ENCODE measurements around the gene GPD1. TPM values are rescaled to one million over a fixed set of nuclear protein-coding genes. Genes with fewer than 3 reads are reported as not detected.

The GPD1 gene
- total RNA-seq, 2 donors from 2014 or later, result 0.93 to 1.1 TPM

DNA sequence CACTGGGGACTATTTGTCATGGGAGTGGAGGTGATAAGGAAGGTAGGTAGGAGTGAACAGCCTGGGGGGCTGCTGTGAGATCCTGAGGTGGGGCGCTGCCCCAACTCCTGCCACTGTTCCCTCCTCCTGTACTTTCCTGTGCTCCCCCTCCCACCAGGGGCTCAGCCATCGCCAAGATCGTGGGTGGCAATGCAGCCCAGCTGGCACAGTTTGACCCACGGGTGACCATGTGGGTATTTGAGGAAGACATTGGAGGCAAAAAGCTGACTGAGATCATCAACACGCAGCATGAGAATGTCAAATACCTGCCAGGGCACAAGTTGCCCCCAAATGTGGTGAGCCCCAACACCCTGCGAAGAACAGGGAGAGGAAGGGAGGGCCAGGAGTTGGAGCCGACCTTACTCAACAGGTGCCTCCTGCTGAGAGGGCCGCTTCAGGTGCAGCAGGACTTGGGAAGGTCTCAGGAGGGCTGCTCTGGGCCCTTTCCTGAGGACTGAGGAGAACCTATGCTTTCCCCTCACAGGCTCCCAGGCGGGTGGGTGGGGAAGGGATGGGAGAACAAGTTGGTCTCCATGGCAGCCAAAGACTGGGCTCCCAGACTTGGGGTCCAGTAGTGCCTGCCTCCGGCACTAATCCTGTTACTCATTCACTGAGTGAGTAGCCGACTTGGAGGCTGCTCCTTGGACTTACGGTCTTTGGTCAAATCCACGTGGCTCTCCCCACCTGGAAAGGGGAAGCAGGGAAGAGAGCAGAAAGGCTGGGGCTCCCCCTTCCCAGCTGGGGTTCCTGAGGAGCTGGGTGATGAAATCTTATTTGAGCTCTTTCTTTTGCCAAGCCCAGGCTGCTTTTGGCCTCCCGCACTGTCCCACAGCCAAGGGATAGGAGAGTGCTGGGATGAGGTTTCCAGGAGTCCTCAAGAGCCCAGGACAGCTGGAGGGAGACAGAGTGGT is 884 bp downstream of the GPD1 start:
- H3K36me3 Mint-ChIP-seq (ENCODE audit: low read depth), result peaks cover 20% of the 10 kb centered on the region
- 89 to 92% methylated on average over 2 to 14 of the region's 14 CpGs for WGBS, 2 experiments (ENCODE audit: insufficient coverage in 1 of 2, insufficient read length in 1 of 2)
- Histone ChIP-seq H3K9ac (ENCODE audit: extremely low read depth, low read length, poor library complexity, severe bottlenecking) (no peak overlapping the region), H3K27me3 (ENCODE audit: control insufficient read depth, insufficient read depth, low read length, poor library complexity, severe bottlenecking) (no peaks in the 10 kb centered on the region), H3K27ac (ENCODE audit: low read depth, low read length) (no peak overlapping the region), H3K9me3 (ENCODE audit: control insufficient read depth, low read length) (no peaks in the 10 kb centered on the region), H3K36me3 (ENCODE audit: control insufficient read depth, insufficient read depth, low read length) (peaks cover 17% of the 10 kb centered on the region), H3K4me3 (ENCODE audit: low read length) (no peak overlapping the region), H3K4me1 (ENCODE audit: control insufficient read depth, insufficient read depth, low read length) (peaks cover 3% of the 10 kb centered on the region)
- H3K9me3 Mint-ChIP-seq, result no peaks in the 10 kb centered on the region
- no peak overlapping the region for H3K27ac Mint-ChIP-seq
- H3K4me3 Mint-ChIP-seq, result no peak overlapping the region
- TF ChIP-seq, protein P1, sequence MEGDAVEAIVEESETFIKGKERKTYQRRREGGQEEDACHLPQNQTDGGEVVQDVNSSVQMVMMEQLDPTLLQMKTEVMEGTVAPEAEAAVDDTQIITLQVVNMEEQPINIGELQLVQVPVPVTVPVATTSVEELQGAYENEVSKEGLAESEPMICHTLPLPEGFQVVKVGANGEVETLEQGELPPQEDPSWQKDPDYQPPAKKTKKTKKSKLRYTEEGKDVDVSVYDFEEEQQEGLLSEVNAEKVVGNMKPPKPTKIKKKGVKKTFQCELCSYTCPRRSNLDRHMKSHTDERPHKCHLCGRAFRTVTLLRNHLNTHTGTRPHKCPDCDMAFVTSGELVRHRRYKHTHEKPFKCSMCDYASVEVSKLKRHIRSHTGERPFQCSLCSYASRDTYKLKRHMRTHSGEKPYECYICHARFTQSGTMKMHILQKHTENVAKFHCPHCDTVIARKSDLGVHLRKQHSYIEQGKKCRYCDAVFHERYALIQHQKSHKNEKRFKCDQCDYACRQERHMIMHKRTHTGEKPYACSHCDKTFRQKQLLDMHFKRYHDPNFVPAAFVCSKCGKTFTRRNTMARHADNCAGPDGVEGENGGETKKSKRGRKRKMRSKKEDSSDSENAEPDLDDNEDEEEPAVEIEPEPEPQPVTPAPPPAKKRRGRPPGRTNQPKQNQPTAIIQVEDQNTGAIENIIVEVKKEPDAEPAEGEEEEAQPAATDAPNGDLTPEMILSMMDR (conservative IDR thresholded peaks at IDR 0.05), result no peak
- no peak for DNase-seq
- H3K4me1 Mint-ChIP-seq, result peaks cover 17% of the 10 kb centered on the region
- peaks cover 5% of the 10 kb centered on the region for H3K27me3 Mint-ChIP-seq (ENCODE audit: insufficient read depth)

GRCh38 chr12:50105913-50106450 is 2.2 kb downstream of the GPD1 start:
- peaks cover 15% of the 10 kb centered on the region for H3K4me1 ChIP-seq (ENCODE audit: control insufficient read depth, insufficient read depth, low read length)
- Mint-ChIP-seq H3K27me3 (ENCODE audit: insufficient read depth) (peaks cover 5% of the 10 kb centered on the region), H3K27ac (no peak overlapping the region), H3K4me1 (peaks cover 26% of the 10 kb centered on the region), H3K9me3 (no peaks in the 10 kb centered on the region), H3K4me3 (no peak overlapping the region), H3K36me3 (ENCODE audit: low read depth) (peaks cover 10% of the 10 kb centered on the region)
- no peaks in the 10 kb centered on the region for H3K27me3 ChIP-seq (ENCODE audit: control insufficient read depth, insufficient read depth, low read length, poor library complexity, severe bottlenecking)
- TF ChIP-seq, protein P1 (conservative IDR thresholded peaks at IDR 0.05), result no peak
- H3K9me3 ChIP-seq (ENCODE audit: control insufficient read depth, low read length), result no peaks in the 10 kb centered on the region
- H3K9ac ChIP-seq (ENCODE audit: extremely low read depth, low read length, poor library complexity, severe bottlenecking), result no peak overlapping the region
- no peak for DNase-seq
- H3K36me3 ChIP-seq (ENCODE audit: control insufficient read depth, insufficient read depth, low read length), result peaks cover 11% of the 10 kb centered on the region
- 95 to 96% methylated on average over 7 to 12 of the region's 12 CpGs for WGBS, 2 experiments (ENCODE audit: insufficient coverage in 1 of 2, insufficient read length in 1 of 2)
- no peak overlapping the region for H3K27ac ChIP-seq (ENCODE audit: low read depth, low read length)
- H3K4me3 ChIP-seq (ENCODE audit: low read length), result no peak overlapping the region

- H3K27me3 Mint-ChIP-seq (ENCODE audit: insufficient read depth), result peaks cover 5% of the 10 kb centered on the region
- no peak overlapping the region for H3K4me3 Mint-ChIP-seq
- no peak overlapping the region for H3K27ac Mint-ChIP-seq
- Histone ChIP-seq H3K9me3 (ENCODE audit: control insufficient read depth, low read length) (no peaks in the 10 kb centered on the region), H3K4me3 (ENCODE audit: low read length) (no peak overlapping the region), H3K27me3 (ENCODE audit: control insufficient read depth, insufficient read depth, low read length, poor library complexity, severe bottlenecking) (no peaks in the 10 kb centered on the region), H3K27ac (ENCODE audit: low read depth, low read length) (no peak overlapping the region), H3K4me1 (ENCODE audit: control insufficient read depth, insufficient read depth, low read length) (peaks cover 18% of the 10 kb centered on the region), H3K36me3 (ENCODE audit: control insufficient read depth, insufficient read depth, low read length) (peaks cover 8% of the 10 kb centered on the region), H3K9ac (ENCODE audit: extremely low read depth, low read length, poor library complexity, severe bottlenecking) (no peak overlapping the region)
- peaks cover 24% of the 10 kb centered on the region for H3K4me1 Mint-ChIP-seq
- no peak for DNase-seq
- 83 to 85% methylated on average over 3 of the region's 3 CpGs for WGBS, 2 experiments (ENCODE audit: insufficient coverage in 1 of 2, insufficient read length in 1 of 2)
- TF ChIP-seq, protein P1 (conservative IDR thresholded peaks at IDR 0.05), result no peak
- no peaks in the 10 kb centered on the region for H3K9me3 Mint-ChIP-seq
- H3K36me3 Mint-ChIP-seq (ENCODE audit: low read depth), result peaks cover 4% of the 10 kb centered on the region
Measured at GRCh38 chr12:50106907-50107306, 3.1 kb downstream of the GPD1 start.
